HG02981 (cell line): ENCODE data around the gene SPTLC3.

Source experiments
- ATAC-seq: cut with Tn5 transposase; IDR thresholded peaks from one replicate; pipeline ENCODE4 v1.9.1; 2021; ENCODE audit warnings: mild to moderate bottlenecking, moderate library complexity; ENCODE audit not compliant: unreplicated experiment

The SPTLC3 gene

DNA sequence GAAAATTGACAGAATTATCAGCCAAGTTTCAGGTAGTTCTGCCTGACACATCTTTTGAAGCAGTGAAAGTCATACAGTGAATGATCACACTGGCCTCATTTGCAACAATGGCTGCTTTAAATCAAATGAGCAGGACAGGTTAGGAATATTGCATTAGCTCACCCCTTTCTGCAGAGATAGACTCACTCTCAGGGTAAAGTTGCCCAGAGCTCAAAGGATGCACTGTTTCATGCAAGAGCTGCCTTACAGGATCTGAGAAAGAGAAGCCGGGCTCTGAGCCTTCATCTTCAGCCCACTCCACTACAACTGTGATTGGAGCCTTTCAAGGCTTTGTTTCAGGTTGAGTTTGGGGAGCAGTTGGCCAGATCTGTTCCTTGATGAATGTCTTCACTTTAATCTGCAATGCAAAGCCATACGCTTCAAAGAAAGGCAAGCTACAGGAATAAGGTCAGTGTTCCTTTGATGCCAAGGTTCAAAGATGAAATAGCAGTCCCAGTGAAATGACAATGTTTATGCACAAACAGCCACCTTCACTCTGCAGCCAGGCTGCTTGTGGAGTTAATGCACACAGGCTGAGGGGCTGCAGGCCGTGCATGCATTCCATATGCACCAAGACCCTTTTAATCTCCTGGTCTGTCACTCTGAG is 121.4 kb downstream of the SPTLC3 start:
- no peak for ATAC-seq

DNA sequence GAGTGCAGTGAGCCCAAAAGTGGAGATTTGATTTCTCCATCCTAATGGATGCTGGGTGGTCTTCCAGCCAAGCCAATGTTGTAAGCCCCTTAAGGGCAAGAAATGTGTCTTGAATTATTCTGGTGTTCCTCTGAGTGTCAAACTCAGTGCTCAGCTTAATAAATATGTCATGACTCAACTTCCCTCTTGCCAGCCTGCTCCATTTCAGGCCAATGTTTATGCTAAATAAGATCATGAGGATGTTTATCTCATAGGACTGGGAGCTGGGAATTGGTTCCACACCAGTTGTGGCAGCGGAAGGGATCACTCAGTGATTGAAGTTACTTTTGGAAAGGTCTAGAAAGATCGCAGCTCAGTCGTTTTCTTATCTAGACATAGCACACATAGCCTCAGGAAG is 121.9 kb downstream of the SPTLC3 start:
- ATAC-seq: no peak

DNA sequence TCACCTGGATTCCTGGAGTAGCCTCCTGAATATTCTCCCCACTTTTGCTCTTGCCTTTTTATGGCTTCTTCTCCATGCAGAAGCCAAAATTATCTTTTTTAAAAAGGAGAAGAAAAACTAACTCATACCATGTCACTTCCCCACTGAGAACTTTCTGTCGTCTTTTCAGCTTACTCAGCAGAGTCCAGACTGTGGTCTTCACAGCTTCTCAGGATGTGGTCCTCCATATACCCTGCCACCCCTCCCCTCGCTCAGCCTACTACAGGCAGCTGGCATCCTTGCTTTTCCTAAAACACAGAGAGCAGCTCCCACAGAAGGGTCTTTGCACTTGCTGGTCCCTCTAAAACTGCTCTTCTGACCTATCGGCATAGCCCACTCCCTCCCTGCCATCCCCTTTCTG is 122.9 kb downstream of the SPTLC3 start:
- no peak for ATAC-seq

DNA sequence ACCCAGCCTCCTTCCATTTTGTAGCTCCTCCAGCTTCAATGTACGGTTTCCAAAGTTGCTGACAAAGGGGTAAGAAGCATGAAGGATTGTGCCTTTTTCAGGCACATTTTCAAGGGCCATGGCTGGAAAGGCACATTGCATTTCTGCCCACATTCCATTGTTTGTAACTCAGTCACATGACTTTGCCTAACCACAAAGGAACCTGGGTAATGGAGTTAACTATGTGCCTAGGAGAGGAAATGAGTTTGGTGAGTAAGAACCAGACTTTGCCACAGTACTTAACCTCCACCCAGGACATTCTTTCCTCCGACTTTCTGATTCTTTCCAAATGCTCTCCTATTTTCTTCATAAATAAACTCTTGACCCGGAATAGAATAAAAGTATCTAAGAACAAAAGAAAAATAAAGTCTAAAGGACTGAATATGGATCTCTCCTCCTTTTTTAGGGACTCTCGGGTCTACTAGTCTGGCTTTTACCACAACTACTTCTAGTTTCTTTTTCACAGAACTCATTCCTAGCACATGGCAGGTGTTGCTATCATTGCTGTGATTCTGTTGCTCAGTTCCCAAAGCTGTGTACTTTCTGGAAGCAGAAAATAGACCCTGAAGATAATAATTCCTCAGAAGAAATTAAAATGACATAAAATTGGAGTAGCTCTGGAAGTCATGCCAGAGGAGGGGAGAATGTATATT is 130.8 kb downstream of the SPTLC3 start:
- no peak for ATAC-seq

DNA sequence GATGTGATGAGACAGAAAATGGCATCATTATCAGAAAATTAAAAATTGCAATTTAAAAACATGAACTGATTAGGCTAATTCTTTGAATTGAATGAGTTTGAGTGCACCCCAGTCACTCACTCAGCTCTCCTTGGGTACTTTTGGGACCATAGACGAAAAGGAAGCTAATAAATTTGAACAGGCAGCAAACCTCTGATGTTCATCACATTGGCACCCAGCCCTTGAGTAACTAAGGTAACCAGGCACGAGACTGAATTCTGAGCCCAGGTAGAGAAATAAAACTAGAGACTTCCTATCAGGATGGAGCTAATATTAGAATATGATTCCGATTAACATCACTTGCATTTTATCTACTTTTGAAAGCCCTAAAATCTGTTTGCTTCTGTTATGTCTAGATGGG is 131.4 kb downstream of the SPTLC3 start:
- no peak for ATAC-seq

DNA sequence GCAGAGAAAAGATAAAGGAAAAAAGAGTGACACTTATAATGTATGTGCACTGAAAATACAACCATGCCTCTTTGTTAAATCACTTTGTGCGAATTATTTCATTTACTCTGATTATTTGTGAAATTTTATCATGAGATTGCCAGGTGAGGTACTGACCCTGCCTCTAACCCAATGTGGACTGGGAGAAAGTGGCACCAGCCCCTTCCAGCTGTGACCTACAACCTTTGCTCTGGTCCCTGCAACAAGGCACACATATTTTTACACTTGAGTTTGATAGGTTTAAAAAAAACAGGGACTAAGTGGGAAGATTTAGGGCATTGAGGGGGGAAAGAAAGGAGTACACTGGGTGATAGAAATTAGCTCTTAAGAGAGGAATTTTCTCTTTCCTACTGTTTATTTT is 132.0 kb downstream of the SPTLC3 start:
- no peak for ATAC-seq

DNA sequence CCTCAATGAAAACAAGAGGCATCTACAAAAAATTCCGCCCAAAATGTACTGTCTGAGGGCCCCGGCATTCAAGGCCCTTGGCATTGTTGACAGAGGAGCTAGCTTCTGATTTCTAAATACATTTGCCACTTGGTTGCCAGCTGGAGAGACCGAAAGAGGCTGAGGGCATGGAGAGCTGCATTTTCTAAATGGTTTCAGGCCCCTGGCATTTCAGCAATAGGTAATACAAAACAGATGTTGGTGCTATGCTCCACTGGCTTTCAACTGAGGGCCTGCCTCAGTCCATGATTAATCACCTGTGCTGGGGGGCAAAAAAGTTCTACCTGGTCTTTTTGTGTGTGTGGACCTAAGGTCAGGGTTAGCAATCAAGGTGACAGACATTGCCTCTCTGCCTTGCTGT is 132.8 kb downstream of the SPTLC3 start:
- ATAC-seq: no peak

DNA sequence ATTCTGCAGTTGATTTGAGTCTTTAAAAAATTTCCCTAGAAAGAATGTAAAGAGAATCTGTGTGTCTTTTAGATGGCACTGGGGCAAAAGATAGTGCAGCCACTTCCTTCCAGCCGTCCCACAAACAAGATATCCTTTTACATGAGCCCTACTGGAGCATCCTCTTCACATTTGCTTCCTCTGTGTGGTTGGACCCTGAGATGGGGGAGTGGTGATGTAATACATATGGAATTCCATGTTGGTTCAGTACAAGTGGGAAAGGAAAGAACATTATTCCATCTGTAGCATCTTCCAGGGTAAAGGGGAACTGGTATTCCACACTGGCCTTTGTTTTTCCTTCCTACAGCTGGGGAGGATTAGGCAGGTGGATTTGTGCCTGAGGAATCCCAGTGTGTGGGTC is 133.4 kb downstream of the SPTLC3 start:
- no peak for ATAC-seq

DNA sequence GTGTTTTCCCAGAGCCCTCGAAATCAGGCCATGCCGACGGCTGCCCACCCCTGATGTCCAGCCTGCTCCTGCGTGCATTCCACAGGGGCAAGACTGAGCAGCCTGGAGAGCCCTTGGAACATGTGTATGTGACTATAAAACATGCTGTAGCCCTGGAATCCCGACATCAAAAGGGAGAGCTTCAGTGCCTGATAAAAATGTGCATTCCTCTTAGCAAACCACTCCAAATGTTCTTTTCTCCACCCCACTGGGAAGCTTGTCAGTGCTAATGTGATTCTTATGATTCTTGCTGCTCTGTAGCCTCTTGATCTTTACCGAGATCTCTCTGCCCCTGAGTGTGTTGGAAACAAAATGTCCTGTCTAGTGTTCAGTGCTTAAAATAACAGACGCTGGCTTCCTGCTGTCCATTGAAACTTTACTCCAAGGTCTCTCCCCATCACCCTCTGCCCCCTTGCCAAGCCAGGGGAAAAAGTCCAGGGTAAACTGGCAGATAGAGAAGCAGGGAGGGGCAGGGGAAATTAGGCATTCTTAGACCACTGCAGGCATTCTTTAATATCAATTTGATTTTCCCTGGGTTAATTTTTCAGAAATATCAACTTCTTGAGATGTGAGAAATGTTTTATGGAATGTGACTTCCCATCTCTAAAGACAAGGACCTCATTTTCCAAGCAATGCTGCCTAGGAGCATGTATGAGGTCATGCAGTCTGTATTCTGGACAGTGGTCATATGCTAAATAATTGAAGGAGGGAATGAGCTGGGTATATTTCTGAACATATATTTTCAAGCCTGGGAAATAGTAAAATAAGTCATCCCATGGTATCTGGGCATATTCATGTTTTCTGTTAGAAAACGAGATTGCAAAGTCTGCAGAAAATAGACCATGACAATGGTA is 138.5 kb downstream of the SPTLC3 start:
- ATAC-seq: no peak

DNA sequence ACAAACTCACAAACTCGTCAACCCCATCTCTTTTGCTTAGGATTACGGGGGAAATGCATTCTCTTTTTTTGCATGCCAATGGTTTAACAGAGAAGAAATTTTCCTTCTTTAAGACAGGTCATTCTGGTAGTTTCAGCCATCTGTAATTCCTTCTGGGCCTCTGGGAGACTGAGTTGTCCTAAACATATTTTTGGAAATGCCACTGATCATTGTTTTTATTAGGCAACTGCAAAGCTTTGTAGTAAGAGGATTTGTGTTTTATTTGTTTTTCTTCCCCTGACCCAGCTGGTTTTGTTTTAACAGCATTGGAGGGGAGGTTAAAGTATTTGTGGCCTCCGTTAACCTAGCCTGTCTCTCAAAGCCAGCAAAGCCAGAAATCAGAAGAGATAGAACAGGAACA is 139.2 kb downstream of the SPTLC3 start:
- ATAC-seq: no peak

DNA sequence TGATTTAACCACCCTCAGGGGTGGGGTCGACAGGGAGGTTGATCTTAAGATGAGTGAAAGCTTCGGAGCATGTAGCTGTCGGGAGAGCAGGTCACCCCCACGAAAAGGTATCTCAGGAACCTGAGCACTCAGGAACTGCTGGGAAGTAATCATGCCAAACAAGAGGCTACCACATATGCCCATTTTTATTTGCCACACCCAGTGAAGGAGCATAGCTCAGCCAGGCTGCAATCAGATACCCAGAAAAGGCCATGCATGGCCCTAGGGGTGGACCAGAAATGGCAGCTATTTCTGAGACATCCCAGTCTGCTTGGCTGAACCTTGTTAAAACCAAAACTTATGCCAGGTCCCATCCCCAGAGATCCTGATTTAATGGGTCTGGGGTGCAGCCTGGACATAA is 139.6 kb downstream of the SPTLC3 start:
- ATAC-seq: no peak

DNA sequence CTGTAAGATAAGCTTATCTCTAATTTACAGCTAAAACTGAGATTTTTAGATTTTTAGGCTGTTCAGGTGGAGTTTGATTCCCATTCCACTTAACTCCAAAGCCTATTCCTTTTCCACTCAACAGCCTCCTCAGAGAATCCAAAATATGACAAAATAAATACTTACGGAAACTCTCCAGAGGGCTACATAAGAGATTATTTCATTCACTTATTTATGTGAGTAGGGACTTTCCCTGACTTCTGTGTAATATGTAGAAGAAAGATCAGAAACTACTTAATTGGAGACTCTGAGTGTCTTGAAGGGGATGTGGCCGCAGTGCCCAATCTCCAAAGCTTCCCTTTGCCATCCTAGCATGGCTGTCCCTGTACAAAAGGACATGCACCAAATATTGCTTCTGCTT is 140.2 kb downstream of the SPTLC3 start:
- ATAC-seq: no peak

DNA sequence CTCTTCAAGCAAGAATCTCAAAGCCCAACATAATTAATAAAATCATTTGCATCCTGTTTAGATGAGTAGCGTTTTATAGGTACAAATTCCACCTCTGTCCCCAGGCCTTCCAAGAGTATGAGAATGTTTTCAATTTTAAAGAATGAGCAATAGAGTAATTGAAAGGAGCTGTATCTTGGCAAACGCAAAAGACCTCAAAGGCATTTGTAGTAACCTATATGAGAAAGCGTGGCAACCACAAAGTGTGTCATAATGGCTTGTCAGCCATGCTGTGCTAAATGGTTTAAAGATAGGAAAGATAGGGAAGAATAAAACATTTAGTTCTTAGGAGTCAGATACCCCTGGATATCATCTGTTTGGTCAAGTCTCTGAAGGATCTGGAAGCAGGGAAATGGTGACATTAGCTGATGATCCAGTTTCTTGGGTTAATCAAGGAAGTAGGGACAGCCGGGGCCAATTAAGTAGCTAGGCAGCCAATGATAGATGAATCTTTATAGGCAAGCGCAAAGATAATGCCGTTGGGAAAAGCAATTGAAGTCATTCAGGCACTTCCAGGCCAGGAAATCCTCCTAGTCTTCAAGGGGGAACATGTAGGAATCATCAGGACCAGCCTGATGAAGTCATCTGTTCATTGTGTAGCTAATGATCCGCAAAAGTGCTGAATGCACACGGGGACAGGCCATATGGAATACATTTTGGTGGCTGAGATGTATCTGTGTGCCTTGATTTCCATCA is 140.8 kb downstream of the SPTLC3 start:
- ATAC-seq: no peak

DNA sequence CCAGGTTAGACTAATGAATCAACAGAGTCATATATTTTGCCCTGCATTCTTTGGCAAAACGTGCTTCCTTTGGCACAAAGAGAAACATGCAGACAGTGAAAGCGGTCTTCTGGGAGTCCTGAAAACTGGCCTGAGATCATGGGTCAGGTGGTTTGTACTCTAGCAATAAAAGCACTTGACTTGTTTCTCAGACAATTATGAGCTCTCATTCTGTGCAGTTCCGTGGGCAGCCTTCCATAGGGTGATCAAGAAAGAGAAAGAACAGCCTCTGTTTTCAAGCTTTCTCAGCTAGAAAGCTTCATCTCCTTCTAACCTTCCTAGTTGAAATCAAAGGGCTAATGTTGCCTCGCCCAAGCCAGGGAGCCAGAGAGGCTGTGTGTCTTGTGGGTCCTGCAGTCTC is 149.6 kb downstream of the SPTLC3 start:
- no peak for ATAC-seq

DNA sequence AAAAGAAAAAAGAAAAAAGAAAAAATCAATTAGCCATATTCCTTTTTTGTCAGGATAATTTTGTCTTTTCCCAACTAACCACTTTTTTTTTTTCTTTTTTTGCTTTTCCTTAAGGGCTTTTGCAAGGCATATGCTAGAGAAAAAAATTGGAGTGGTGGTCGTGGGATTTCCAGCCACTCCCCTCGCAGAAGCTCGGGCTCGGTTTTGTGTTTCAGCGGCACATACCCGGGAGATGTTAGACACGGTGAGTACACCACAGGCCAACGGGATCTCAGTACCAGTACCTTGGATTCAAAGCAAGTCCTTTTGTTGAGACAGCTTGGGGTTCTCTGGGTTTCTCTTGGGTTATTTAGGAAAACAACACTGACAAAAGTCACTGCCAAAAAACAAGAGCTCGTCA is 151.1 kb downstream of the SPTLC3 start:
- ATAC-seq: no peak

DNA sequence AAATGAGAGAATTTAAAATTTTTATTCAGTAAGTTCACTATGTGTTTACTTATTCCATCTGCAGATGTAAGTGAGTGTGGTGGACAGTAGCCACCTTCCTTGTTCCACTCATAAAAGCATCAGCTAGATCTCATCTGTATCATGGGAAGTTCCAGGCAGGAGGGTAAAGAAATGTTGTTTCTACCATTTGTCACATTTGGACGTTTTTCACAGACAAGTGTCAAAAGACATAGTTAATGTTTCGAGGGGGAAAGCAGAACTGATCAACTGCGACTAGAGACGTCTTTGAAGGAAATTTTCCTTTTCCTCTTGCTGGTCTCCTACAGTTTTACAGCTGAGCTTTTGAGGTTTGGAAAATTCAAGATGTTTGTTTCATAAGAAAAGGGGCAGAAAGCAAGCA is 156.4 kb downstream of the SPTLC3 start:
- no peak for ATAC-seq

DNA sequence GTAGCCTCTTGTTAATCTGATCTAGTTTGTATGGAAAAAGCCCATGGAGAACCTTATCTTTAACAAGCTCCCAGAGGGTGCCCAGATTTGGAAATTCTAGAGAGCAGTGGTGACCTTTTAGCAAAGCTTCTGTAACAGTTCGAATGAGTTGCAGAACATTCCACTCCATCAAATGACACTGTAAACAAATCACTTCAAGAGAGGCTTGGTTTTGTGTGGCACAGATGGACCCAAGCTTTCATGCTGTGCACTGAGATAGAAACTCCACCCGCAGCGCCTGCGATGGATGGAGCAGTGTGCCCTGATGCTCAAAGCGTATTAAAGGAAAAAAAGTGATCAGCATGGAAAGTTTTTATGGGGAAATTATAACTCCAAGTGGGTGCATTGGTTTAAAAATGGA is 157.2 kb downstream of the SPTLC3 start:
- ATAC-seq: no peak

DNA sequence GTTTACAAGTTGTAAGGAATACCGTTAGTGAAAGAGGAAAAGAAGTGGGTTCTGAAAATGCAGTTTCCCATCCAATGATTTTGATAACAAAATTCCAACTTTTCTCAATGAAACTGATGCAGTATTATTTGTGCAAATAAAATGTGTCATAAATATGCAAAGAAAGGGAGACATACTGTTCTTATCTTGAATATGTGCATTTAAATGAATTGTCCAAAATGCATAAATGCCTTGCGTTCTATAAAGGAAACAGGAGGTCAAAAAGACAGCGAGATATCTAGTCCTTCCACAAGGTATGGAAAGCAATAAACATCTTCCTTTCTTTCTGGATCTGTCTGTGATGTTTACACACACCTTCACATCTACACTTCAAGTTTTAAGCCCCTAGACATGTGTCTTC is 157.7 kb downstream of the SPTLC3 start:
- ATAC-seq: no peak

DNA sequence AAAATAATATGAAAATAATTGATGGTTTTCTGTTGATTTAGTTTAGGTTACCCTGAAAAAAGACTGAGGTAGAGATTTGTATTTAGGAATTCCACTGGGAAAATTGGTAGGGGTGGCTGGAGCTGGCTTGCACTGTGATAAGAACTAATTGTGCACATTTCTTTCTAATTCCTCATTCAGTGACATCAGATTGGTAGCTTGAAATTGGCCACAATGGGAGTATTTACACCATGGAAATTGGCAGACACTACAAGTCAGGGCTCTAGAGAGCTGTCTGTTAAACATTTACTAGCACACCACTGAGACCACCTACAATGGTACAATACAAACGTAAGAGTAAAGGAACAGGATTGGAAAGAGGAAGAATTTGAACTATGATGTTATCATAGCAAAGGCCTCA is 160.3 kb downstream of the SPTLC3 start:
- no peak for ATAC-seq

DNA sequence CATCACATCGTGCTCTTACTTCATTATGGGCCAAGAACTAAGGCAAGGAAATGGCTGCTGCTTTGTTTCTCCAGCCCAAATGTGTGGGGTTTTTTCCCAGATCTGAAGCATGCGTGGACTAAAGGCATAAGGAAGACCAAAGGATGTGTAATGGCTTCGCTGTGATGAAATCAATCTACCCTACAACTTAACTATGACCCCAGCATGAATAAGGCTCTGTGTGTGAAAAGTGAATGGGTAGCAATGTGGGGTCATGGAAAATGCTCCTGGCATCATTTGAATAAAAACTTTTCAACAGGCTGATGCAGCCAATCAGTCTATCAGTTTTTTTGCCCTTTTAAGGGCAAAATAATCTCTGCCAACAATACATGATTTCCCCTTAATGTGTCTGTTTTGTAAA is 162.0 kb downstream of the SPTLC3 start:
- no peak for ATAC-seq

DNA sequence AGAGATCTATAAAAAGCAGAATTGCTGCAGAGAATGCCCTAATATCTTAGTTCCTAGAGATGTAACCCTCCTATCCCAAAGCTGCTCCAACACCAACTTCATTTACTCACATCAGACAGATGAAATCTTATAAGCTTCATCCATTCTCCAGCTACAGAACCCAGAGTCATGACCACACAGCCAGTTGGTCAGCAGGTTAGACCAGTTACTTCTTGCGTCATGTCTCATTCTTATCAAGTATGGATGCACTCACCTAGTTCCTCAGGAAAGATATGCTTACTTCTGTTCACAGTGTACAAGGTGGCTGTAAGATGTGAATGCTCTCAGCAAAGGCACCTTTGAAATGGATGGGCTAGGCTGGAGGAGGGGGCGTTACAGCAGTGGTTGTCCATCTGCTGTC is 164.4 kb downstream of the SPTLC3 start:
- ATAC-seq: no peak
